ENCODE measurements around the gene NBL1.

- TF ChIP-seq ZNF24 (IDR thresholded peaks at IDR 0.05) (no peak), CBX3 (IDR thresholded peaks at IDR 0.05; ENCODE audit: borderline replicate concordance, low read depth) (no peak), SUPT20H (IDR thresholded peaks at IDR 0.05; ENCODE audit: borderline replicate concordance, control insufficient read depth, low read depth, low read length) (no peak), TCF7 (IDR thresholded peaks at IDR 0.05; ENCODE audit: borderline replicate concordance) (no peak), RAD21 (IDR thresholded peaks at IDR 0.05; ENCODE audit: insufficient read depth, low read depth, low read length) (no peak), MTA3 (IDR thresholded peaks at IDR 0.05; ENCODE audit: borderline replicate concordance, low read length) (no peak)
- TF ChIP-seq, protein P1, sequence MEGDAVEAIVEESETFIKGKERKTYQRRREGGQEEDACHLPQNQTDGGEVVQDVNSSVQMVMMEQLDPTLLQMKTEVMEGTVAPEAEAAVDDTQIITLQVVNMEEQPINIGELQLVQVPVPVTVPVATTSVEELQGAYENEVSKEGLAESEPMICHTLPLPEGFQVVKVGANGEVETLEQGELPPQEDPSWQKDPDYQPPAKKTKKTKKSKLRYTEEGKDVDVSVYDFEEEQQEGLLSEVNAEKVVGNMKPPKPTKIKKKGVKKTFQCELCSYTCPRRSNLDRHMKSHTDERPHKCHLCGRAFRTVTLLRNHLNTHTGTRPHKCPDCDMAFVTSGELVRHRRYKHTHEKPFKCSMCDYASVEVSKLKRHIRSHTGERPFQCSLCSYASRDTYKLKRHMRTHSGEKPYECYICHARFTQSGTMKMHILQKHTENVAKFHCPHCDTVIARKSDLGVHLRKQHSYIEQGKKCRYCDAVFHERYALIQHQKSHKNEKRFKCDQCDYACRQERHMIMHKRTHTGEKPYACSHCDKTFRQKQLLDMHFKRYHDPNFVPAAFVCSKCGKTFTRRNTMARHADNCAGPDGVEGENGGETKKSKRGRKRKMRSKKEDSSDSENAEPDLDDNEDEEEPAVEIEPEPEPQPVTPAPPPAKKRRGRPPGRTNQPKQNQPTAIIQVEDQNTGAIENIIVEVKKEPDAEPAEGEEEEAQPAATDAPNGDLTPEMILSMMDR (IDR thresholded peaks at IDR 0.05 in 2 of 3, conservative IDR thresholded peaks at IDR 0.05 in 1 of 3; ENCODE audit: control insufficient read depth in 2 of 3, extremely low read depth in 1 of 3, insufficient read depth in 1 of 3, low read depth in 3 of 3, low read length in 3 of 3): no peak
- TF ChIP-seq, protein P2, sequence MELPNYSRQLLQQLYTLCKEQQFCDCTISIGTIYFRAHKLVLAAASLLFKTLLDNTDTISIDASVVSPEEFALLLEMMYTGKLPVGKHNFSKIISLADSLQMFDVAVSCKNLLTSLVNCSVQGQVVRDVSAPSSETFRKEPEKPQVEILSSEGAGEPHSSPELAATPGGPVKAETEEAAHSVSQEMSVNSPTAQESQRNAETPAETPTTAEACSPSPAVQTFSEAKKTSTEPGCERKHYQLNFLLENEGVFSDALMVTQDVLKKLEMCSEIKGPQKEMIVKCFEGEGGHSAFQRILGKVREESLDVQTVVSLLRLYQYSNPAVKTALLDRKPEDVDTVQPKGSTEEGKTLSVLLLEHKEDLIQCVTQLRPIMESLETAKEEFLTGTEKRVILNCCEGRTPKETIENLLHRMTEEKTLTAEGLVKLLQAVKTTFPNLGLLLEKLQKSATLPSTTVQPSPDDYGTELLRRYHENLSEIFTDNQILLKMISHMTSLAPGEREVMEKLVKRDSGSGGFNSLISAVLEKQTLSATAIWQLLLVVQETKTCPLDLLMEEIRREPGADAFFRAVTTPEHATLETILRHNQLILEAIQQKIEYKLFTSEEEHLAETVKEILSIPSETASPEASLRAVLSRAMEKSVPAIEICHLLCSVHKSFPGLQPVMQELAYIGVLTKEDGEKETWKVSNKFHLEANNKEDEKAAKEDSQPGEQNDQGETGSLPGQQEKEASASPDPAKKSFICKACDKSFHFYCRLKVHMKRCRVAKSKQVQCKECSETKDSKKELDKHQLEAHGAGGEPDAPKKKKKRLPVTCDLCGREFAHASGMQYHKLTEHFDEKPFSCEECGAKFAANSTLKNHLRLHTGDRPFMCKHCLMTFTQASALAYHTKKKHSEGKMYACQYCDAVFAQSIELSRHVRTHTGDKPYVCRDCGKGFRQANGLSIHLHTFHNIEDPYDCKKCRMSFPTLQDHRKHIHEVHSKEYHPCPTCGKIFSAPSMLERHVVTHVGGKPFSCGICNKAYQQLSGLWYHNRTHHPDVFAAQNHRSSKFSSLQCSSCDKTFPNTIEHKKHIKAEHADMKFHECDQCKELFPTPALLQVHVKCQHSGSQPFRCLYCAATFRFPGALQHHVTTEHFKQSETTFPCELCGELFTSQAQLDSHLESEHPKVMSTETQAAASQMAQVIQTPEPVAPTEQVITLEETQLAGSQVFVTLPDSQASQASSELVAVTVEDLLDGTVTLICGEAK (IDR thresholded peaks at IDR 0.05; ENCODE audit: borderline replicate concordance): no peak
Measured at GRCh38 chr1:19665496-19666465, 21.7 kb downstream of the NBL1 start.

All from GM12878 (cell line).